SK-N-SH (cell line): ENCODE data around the gene ASCC1.

Experiments
- CTCF ChIP-seq: fragments of 200-600 bp; sonication (generic); IDR thresholded peaks from 2 replicates; pipeline ENCODE4 v1.6.1; 2017; ENCODE audit warnings: antibody characterized with exemption, mild to moderate bottlenecking, moderate library complexity
- FOXJ3 ChIP-seq: sonication (generic); formaldehyde crosslinking; IDR thresholded peaks from 2 replicates; pipeline ENCODE4 v1.5.1; 2020; ENCODE audit warnings: mild to moderate bottlenecking, missing genetic modification reagents
- FOXM1 ChIP-seq: IDR thresholded peaks from 2 replicates; pipeline ENCODE4 v1.4.0; 2012; ENCODE audit warnings: low read depth, mild to moderate bottlenecking
- MAX ChIP-seq: IDR thresholded peaks from 2 replicates; pipeline ENCODE4 v1.4.0; 2012; ENCODE audit warnings: low read depth
- PBX3 ChIP-seq: IDR thresholded peaks from 2 replicates; pipeline ENCODE4; 2012
- POLR2AphosphoS5 ChIP-seq: IDR thresholded peaks from 2 replicates; pipeline ENCODE4 v1.6.1; 2012; ENCODE audit warnings: low read depth, low read length
- RAD21 ChIP-seq: IDR thresholded peaks from 2 replicates; pipeline ENCODE4 v1.6.1; 2012; ENCODE audit warnings: mild to moderate bottlenecking, low read length
- REST ChIP-seq: IDR thresholded peaks from 2 replicates; pipeline ENCODE4 v1.6.1; 2012; ENCODE audit warnings: mild to moderate bottlenecking, low read depth, low read length, moderate library complexity
- RFX5 ChIP-seq: IDR thresholded peaks from 2 replicates; pipeline ENCODE4 v1.6.1; 2012; ENCODE audit warnings: mild to moderate bottlenecking, improper control_type of control experiment, low read length
- RXRA ChIP-seq: IDR thresholded peaks from 2 replicates; pipeline ENCODE4 v1.4.0; 2012; ENCODE audit warnings: low read depth, mild to moderate bottlenecking, borderline replicate concordance
- SMC3 ChIP-seq: IDR thresholded peaks from 2 replicates; pipeline ENCODE4 v1.6.1; 2012; ENCODE audit warnings: low read depth, low read length, improper control_type of control experiment
- TCF12 ChIP-seq: IDR thresholded peaks from 2 replicates; pipeline ENCODE4 v1.4.0; 2012
- USF1 ChIP-seq: IDR thresholded peaks from 2 replicates; pipeline ENCODE4 v1.4.0; 2012; ENCODE audit warnings: low read depth, borderline replicate concordance
- YY1 ChIP-seq: IDR thresholded peaks from 2 replicates; pipeline ENCODE4 v1.4.0; 2012; ENCODE audit warnings: low read depth, mild to moderate bottlenecking

GRCh38 chr10:72124989-72125388 is 91.1 kb downstream of the ASCC1 start:
- TF ChIP-seq YY1 (no peak), MAX (no peak), FOXM1 (no peak), REST (no peak), USF1 (no peak), RFX5 (no peak), RXRA (no peak), RAD21 (no peak), SMC3 (no peak), FOXJ3 (CRISPR knock-in tag) (no peak), CTCF (no peak), PBX3 (no peak), POLR2AphosphoS5 (no peak), TCF12 (no peak)
